ENCODE measurements around the gene PTPN4. TPM values are rescaled to one million over a fixed set of nuclear protein-coding genes. Genes with fewer than 3 reads are reported as not detected.

PTPN4 gene
- polyA plus RNA-seq, 1 donor from 2014 or later: 22.0 TPM

DNA sequence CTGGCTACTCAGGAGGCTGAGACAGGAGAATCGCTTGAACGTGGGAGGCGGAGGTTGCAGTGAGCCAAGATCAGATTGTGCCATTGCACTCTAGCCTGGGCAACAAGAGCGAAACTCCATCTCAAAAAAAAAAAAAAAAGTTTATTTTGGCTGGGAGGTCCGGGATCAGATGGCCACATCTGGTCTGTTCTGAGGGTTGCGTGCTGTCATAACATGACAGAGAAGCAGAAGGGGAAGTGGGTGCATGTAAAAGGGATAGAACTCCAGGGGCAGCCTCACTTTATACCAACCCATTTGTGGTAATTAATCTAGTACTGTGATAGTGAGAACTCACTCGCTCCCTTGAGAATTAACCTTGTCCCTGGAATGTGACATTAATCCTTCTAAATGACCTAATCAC, 101.2 kb downstream of the PTPN4 start:
- Histone ChIP-seq H3K9ac (ENCODE audit: low read length) (no peak overlapping the region), H3K79me2 (replicated peaks; ENCODE audit: insufficient read depth, low read length) (peaks cover 6% of the 10 kb centered on the region), H3K4me3 (ENCODE audit: low read length) (no peak overlapping the region)

DNA sequence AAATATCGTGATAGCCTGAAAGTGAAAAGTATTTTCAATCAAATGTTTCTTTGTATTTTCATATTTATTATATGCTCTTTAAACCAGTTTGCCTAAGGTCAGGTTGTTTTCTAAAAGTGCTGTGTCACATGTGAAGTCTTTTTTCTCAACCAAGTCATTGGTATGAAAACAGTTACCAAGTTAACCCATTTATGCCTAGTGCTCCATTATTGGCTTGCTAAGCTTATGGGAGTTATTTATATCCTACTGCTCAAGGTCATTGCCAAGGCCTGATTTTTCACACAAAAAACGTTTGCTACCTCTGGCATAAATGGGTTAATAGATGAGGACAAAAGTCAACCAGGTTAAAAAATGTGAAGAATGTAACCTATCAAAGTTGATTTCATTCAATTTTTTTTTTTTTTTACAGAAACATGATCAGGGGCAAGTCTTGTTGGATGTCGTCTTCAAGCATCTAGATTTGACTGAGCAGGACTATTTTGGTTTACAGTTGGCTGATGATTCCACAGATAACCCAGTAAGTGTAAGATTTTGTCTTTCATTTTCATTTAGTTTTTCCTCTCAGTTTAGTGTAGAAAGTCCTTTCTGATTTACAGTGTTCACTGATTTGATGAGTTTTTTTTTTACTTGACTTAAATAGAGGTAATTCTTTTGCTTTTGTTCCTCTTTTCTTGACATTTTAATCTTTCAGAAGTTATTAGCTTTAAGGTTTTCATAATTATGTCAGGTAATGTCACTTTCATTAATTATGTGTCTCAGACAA, 102.6 kb downstream of the PTPN4 start:
- Histone ChIP-seq H3F3A (ENCODE audit: insufficient read depth, low read length, poor library complexity, severe bottlenecking) (no peaks in the 10 kb centered on the region), H3K9ac (ENCODE audit: low read length) (no peak overlapping the region), H3K27me3 (ENCODE audit: insufficient read depth, low read depth, low read length) (no peaks in the 10 kb centered on the region), H3K4me3 (ENCODE audit: low read length) (no peak overlapping the region), H3K36me3 (ENCODE audit: insufficient read depth, low read length) (no peaks in the 10 kb centered on the region), H3K9me3 (ENCODE audit: low read length) (no peaks in the 10 kb centered on the region), H2AFZ (ENCODE audit: low read depth, low read length) (no peak overlapping the region), H4K20me1 (ENCODE audit: insufficient read depth) (no peaks in the 10 kb centered on the region), H3K4me2 (ENCODE audit: low read length) (no peak overlapping the region), H3K9me2 (ENCODE audit: insufficient read depth, low read length) (no peaks in the 10 kb centered on the region), H3K27ac (ENCODE audit: low read length) (no peak overlapping the region), H3K79me2 (replicated peaks; ENCODE audit: insufficient read depth, low read length) (peaks cover 6% of the 10 kb centered on the region)
- TF ChIP-seq EP300 (conservative IDR thresholded peaks at IDR 0.05; ENCODE audit: poor library complexity, severe bottlenecking): no peak
- no peak for TF ChIP-seq POLR2AphosphoS5 (IDR thresholded peaks at IDR 0.05)
- TF ChIP-seq TAF1 (IDR thresholded peaks at IDR 0.05; ENCODE audit: low read depth): no peak
- TF ChIP-seq SMC3 (conservative IDR thresholded peaks at IDR 0.05; ENCODE audit: poor library complexity): no peak
- TF ChIP-seq, protein P1, sequence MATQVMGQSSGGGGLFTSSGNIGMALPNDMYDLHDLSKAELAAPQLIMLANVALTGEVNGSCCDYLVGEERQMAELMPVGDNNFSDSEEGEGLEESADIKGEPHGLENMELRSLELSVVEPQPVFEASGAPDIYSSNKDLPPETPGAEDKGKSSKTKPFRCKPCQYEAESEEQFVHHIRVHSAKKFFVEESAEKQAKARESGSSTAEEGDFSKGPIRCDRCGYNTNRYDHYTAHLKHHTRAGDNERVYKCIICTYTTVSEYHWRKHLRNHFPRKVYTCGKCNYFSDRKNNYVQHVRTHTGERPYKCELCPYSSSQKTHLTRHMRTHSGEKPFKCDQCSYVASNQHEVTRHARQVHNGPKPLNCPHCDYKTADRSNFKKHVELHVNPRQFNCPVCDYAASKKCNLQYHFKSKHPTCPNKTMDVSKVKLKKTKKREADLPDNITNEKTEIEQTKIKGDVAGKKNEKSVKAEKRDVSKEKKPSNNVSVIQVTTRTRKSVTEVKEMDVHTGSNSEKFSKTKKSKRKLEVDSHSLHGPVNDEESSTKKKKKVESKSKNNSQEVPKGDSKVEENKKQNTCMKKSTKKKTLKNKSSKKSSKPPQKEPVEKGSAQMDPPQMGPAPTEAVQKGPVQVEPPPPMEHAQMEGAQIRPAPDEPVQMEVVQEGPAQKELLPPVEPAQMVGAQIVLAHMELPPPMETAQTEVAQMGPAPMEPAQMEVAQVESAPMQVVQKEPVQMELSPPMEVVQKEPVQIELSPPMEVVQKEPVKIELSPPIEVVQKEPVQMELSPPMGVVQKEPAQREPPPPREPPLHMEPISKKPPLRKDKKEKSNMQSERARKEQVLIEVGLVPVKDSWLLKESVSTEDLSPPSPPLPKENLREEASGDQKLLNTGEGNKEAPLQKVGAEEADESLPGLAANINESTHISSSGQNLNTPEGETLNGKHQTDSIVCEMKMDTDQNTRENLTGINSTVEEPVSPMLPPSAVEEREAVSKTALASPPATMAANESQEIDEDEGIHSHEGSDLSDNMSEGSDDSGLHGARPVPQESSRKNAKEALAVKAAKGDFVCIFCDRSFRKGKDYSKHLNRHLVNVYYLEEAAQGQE (IDR thresholded peaks at IDR 0.05; ENCODE audit: borderline replicate concordance): no peak
- TF ChIP-seq MXI1 (conservative IDR thresholded peaks at IDR 0.05; ENCODE audit: poor library complexity, severe bottlenecking): no peak
- TF ChIP-seq EZH2 (IDR thresholded peaks at IDR 0.05; ENCODE audit: borderline replicate concordance, insufficient read depth, low read length, poor library complexity, severe bottlenecking): no peak
- TF ChIP-seq, protein P2, sequence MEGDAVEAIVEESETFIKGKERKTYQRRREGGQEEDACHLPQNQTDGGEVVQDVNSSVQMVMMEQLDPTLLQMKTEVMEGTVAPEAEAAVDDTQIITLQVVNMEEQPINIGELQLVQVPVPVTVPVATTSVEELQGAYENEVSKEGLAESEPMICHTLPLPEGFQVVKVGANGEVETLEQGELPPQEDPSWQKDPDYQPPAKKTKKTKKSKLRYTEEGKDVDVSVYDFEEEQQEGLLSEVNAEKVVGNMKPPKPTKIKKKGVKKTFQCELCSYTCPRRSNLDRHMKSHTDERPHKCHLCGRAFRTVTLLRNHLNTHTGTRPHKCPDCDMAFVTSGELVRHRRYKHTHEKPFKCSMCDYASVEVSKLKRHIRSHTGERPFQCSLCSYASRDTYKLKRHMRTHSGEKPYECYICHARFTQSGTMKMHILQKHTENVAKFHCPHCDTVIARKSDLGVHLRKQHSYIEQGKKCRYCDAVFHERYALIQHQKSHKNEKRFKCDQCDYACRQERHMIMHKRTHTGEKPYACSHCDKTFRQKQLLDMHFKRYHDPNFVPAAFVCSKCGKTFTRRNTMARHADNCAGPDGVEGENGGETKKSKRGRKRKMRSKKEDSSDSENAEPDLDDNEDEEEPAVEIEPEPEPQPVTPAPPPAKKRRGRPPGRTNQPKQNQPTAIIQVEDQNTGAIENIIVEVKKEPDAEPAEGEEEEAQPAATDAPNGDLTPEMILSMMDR (IDR thresholded peaks at IDR 0.05; ENCODE audit: poor library complexity, severe bottlenecking): no peak
- no peak for TF ChIP-seq RAD21 (conservative IDR thresholded peaks at IDR 0.05)

More for the DNA sequence above, 101.2 kb downstream of the PTPN4 start:
- Histone ChIP-seq H3K9me2 (ENCODE audit: insufficient read depth, low read length) (no peaks in the 10 kb centered on the region), H4K20me1 (ENCODE audit: insufficient read depth) (no peaks in the 10 kb centered on the region), H3K27me3 (ENCODE audit: insufficient read depth, low read depth, low read length) (no peaks in the 10 kb centered on the region), H3K4me2 (ENCODE audit: low read length) (no peak overlapping the region), H3F3A (ENCODE audit: insufficient read depth, low read length, poor library complexity, severe bottlenecking) (no peaks in the 10 kb centered on the region), H3K9me3 (ENCODE audit: low read length) (no peaks in the 10 kb centered on the region), H3K36me3 (ENCODE audit: insufficient read depth, low read length) (no peaks in the 10 kb centered on the region), H3K27ac (ENCODE audit: low read length) (no peak overlapping the region), H2AFZ (ENCODE audit: low read depth, low read length) (no peak overlapping the region)
- TF ChIP-seq TAF1 (IDR thresholded peaks at IDR 0.05; ENCODE audit: low read depth): no peak
- TF ChIP-seq RAD21 (conservative IDR thresholded peaks at IDR 0.05): no peak
- no peak for TF ChIP-seq EZH2 (IDR thresholded peaks at IDR 0.05; ENCODE audit: borderline replicate concordance, insufficient read depth, low read length, poor library complexity, severe bottlenecking)
- TF ChIP-seq POLR2AphosphoS5 (IDR thresholded peaks at IDR 0.05): no peak
- no peak for TF ChIP-seq MXI1 (conservative IDR thresholded peaks at IDR 0.05; ENCODE audit: poor library complexity, severe bottlenecking)
- TF ChIP-seq, protein P1 (IDR thresholded peaks at IDR 0.05; ENCODE audit: borderline replicate concordance): no peak
- no peak for TF ChIP-seq EP300 (conservative IDR thresholded peaks at IDR 0.05; ENCODE audit: poor library complexity, severe bottlenecking)
- TF ChIP-seq, protein P2 (IDR thresholded peaks at IDR 0.05; ENCODE audit: poor library complexity, severe bottlenecking): no peak
- no peak for TF ChIP-seq SMC3 (conservative IDR thresholded peaks at IDR 0.05; ENCODE audit: poor library complexity)

All from neural cell (in vitro differentiated cells).